Measurements from ENCODE around the gene ZNF682.
"Not testable (repeated sequence)": the region's sequence is repeated elsewhere in the genome, so short reads cannot be mapped to it uniquely, and the experiment has no call there.

ZNF682 gene

DNA sequence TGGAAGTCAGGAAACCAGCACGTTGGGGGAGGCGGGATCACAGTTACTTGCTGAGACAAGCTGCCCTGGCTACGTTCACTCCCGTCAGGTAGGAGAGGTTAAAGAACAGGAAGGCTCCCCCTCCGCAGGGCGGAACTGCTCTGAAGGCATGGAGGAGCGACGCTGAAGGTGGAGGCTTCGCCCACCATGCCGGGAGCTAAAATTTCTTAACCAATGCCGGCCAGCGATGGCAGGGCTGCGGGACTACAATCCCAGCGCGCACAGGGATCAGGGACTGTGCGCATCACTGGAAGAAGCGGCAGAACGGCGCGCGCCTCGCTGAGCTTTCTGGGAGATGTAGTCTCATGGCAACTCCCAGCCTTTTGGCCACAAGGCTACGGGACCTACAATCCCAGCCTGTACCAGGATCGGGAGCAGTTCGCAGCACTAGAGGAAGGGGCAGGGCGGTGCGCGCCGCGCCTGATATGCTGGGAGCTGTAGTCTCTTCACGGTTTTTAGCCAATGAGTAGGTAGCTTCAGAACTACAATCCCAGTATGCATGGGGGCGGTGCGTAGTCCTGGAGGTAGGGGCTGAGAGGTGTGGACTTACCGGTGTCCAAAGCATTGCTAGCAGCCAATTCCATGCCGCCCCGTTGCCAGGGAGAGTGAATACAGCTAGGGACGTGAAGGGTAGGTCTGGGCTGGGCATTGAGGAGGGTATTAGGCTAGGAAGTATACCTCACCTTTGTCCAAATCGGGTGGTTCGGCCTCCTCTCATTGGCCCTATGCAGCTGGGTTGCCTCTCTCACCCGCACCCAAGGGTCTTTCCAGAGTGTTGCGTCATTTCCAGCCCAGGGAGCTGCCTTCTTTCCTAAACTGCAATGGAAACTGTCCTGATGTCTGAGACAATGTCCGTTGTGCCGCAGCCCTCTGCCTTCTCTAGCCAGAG, 12.8 kb upstream of the ZNF682 start:
- POLR2A ChIA-PET = interaction anchor here (0.5 to 1.7 kb wide), 2 partner anchors 13 to 274 kb away, joined by 3 to 14 read pairs; partner anchors contain the start of gene ZNF682
- no peak for TF ChIP-seq LEF1 (IDR thresholded peaks at IDR 0.05; ENCODE audit: borderline replicate concordance)
- TF ChIP-seq SP1 (IDR thresholded peaks at IDR 0.05) = no peak
- TF ChIP-seq ELF4 (IDR thresholded peaks at IDR 0.05) = no peak
- no peak for TF ChIP-seq FOXA1 (IDR thresholded peaks at IDR 0.05)
- no peak for TF ChIP-seq BHLHE40 (IDR thresholded peaks at IDR 0.05; ENCODE audit: borderline replicate concordance)
- no peak for TF ChIP-seq CTBP1 (IDR thresholded peaks at IDR 0.05; ENCODE audit: borderline replicate concordance)
- TF ChIP-seq FOXM1 (IDR thresholded peaks at IDR 0.05; ENCODE audit: borderline replicate concordance) = no peak
- no peak for TF ChIP-seq ARNT (IDR thresholded peaks at IDR 0.05)
- no peak for TF ChIP-seq NFRKB (IDR thresholded peaks at IDR 0.05)
- TF ChIP-seq HDGF (IDR thresholded peaks at IDR 0.05; ENCODE audit: borderline replicate concordance) = no peak
- no peak for TF ChIP-seq TARDBP (IDR thresholded peaks at IDR 0.05)
- TF ChIP-seq PKNOX1 (IDR thresholded peaks at IDR 0.05) = no peak
- TF ChIP-seq SUZ12 (IDR thresholded peaks at IDR 0.05) = no peak
- CTCF ChIA-PET = no interaction called here
- no peak for DNase-seq (ENCODE audit: extremely low spot score)

DNA sequence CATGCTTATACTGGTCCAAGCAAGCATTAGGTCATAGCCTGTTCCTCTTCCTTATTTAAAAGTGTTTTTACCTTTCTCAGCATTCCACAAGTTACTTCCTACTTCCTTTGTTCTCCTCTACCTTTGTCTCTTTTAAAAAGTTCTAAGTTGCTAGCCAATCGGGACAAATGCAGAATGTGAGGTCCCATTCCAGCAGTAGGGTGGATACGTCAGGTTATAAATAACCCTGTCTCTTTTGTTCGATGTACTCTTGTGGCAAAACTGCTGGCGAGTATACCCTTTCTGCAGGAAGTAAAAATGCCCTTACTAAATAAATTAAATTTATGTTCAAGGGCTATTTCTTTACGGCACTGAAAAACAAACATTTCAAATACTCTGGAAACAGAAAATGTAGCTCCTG, 6.4 kb upstream of the ZNF682 start:
- POLR2A ChIA-PET; CTCF ChIA-PET; DNase-seq (ENCODE audit: extremely low spot score): not testable (repeated sequence)

- no peak for DNase-seq (ENCODE audit: extremely low spot score)
- CTCF ChIA-PET = no interaction called here
- TF ChIP-seq LEF1 (IDR thresholded peaks at IDR 0.05; ENCODE audit: borderline replicate concordance) (no peak), PKNOX1 (IDR thresholded peaks at IDR 0.05) (no peak), L3MBTL2 (conservative IDR thresholded peaks at IDR 0.05) (no peak), TARDBP (IDR thresholded peaks at IDR 0.05) (no peak), NFRKB (IDR thresholded peaks at IDR 0.05) (no peak), BHLHE40 (IDR thresholded peaks at IDR 0.05; ENCODE audit: borderline replicate concordance) (no peak), ELF4 (IDR thresholded peaks at IDR 0.05) (no peak), HDGF (IDR thresholded peaks at IDR 0.05; ENCODE audit: borderline replicate concordance) (no peak), SP1 (IDR thresholded peaks at IDR 0.05) (no peak), FOXA1 (IDR thresholded peaks at IDR 0.05) (no peak), CTBP1 (IDR thresholded peaks at IDR 0.05; ENCODE audit: borderline replicate concordance) (no peak), ARNT (IDR thresholded peaks at IDR 0.05) (no peak), ZNF384 (IDR thresholded peaks at IDR 0.05) (no peak)
- POLR2A ChIA-PET = no interaction called here
These were observed 5.4 kb upstream of the ZNF682 start for GRCh38 chr19:20044663-20045062.

DNA sequence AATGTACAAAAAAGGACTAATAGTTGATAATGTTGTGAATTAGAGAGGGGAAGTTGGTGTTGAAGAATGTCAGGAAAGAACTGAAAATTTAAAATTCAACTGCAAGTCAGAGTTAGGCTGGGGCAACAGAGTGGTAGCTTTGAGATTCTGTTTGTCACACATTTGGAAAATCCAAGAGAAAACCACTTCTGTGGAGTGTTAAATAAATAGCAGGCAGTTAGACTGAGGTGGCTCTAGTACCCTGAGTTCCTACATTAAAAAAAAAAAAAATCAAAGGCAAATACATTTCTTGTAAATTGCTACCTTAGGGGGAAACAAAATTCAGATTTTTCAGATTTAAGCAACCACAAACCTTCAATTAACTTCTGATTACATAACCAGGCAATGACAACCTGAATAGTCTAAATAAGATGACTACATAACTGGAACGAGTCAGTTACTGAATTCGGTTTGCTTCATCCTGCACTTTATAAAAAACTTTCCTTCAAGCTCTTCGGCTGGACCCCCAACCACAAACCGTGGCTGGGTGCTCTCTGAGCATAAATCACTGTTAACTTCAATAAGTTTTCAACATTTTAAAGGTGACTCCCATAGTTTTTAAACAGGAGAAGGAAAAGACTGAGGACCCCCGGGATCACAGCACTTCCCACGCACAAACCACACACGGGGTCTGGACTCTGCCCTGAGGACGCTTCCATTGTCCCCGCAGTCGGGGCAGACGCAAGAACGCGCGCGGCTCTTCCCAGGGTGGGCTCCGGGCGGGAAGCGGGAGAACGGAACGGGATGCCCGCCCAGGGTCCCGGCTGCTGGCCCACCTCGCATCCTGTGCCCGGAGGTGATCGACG, 725 bp downstream of the ZNF682 start:
- DNase-seq (ENCODE audit: extremely low spot score) = no peak
- ChIA-PET POLR2A (interaction anchor here (1.8 kb wide), 1 partner anchor 14 kb away, joined by 14 read pairs; no protein-coding TSS in a partner anchor), CTCF (no interaction called here)
- TF ChIP-seq NFRKB (IDR thresholded peaks at IDR 0.05) (no peak), CTBP1 (IDR thresholded peaks at IDR 0.05; ENCODE audit: borderline replicate concordance) (no peak), ARNT (IDR thresholded peaks at IDR 0.05) (no peak)

GRCh38 chr19:20035935-20036334, 3.4 kb downstream of the ZNF682 start:
- CTCF ChIA-PET = no interaction called here
- TF ChIP-seq ZNF384 (IDR thresholded peaks at IDR 0.05) (no peak), SP1 (IDR thresholded peaks at IDR 0.05) (no peak), PKNOX1 (IDR thresholded peaks at IDR 0.05) (no peak), FOXM1 (IDR thresholded peaks at IDR 0.05; ENCODE audit: borderline replicate concordance) (no peak), TARDBP (IDR thresholded peaks at IDR 0.05) (no peak), ARNT (IDR thresholded peaks at IDR 0.05) (no peak), BHLHE40 (IDR thresholded peaks at IDR 0.05; ENCODE audit: borderline replicate concordance) (no peak), FOXA1 (IDR thresholded peaks at IDR 0.05) (no peak), FOXK2 (IDR thresholded peaks at IDR 0.05) (no peak)
- no peak for DNase-seq (ENCODE audit: extremely low spot score)
- POLR2A ChIA-PET = no interaction called here

DNA sequence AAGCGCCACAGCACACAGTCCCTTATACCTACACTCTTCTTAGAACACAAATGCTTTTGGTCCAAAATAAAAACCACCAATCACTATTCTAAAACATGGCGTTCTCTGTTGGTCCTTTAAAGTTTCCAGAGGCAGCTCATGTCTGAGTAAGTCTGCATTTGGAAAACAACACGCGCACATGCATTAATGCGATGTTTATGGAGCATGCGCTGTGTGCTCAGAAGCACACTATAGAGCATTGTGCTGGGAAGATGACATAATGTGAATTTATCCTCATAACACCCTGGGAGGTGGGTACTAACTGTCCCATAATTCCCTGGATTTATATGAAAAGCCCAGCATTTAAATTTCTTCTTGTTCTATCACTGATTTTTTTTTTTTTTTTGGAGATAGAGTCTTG, 10.7 kb downstream of the ZNF682 start:
- ChIA-PET CTCF (no interaction called here), POLR2A (no interaction called here)
- no peak for DNase-seq (ENCODE audit: extremely low spot score)
- TF ChIP-seq SP1 (IDR thresholded peaks at IDR 0.05) = no peak

All from HEK293T (cell line).